ENCODE measurements around the gene MYDGF.
"Not testable (repeated sequence)": the region's sequence is repeated elsewhere in the genome, so short reads cannot be mapped to it uniquely, and the experiment has no call there.

Gene MYDGF

DNA sequence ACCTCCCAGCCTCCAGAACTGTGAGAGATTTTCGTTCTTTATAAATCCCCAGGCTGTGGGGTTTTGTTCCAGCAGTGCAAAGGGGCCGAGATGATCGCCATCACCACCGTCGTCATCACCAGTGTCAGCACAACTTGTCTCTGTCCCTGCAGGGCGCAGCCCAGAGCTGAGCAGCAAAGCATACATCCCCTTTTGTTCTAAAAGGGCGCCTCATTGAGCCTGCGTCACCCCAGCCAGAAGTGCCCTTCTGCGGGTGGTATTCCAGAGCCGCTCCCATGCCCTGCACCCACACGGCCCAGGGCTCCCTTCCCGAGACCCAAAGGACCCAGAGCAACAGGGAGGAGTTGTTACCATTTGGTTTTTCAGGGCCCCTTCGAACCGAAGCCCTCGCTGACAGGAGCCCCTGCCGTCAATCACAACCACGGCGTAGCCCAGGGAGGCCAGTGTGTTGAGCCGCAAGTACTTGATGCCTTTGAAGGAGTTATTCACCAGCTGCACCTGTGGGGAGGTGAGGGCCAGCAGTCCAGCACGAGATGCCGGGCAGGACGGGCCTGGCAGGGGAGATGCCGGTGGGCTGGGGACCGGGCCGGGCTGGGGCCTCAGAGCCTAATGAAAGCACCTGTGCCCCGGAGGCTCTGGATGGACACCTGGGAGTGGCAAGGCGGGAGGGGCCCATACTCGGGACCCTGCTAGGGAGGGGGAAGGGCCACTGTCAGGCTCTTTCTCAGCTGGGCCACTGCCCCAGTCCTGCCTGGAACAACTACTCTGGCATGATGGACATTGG, 14.4 kb upstream of the MYDGF start:
- Histone ChIP-seq H3K9ac (ENCODE audit: low read length) (no peak overlapping the region), H3K36me3 (ENCODE audit: control insufficient read depth, low read depth, low read length) (peaks cover 20% of the 10 kb centered on the region), H3K4me3 (ENCODE audit: low read length) (no peak overlapping the region), H3K4me1 (ENCODE audit: control insufficient read depth, low read depth, low read length) (no peaks in the 10 kb centered on the region), H3K27ac (ENCODE audit: low read length) (no peak overlapping the region), H3K9me3 (ENCODE audit: control insufficient read depth, low read depth, low read length) (no peaks in the 10 kb centered on the region), H3K27me3 (ENCODE audit: control insufficient read depth, insufficient read depth, low read length) (no peaks in the 10 kb centered on the region)

DNA sequence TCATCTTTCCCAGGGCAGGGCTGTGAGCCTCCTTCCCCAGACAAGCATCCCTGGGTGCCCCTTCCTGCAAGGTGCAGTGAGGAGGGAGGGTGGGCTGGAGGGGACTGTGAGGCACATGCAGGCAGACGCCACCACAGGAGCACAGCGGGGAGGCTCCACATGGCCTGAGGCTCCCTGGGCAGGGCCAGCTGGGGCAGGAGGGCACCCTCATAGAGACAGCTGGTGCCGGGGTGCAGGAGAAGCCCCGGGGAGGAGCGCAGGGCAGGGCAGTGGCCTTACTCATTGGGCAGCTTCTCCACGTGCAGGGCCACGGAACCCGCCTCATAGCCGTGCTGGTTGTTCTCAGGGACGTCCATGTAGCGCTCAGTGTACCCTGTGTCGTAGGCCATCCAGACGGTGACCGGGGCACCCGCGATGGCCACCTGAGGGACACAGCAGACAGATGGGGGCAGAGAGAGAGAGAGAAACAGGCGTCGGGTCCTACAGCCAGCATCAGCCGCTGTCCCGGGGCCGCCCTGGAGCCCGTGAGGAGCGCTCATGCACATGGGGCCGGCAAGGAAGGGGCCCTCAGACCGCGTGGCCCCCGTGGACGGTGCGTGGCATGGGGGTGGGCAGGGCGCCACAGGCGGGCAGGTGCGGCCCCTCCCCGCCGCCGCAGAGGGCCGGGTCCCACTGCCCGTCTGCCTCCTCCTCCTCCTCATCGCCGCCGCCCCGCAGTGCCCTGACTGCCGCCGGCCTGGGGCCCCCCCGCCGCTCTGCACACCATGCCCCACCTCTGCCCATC, 12.5 kb upstream of the MYDGF start:
- no peak overlapping the region for H3K27ac ChIP-seq (ENCODE audit: low read length)
- H3K27me3 ChIP-seq (ENCODE audit: control insufficient read depth, insufficient read depth, low read length), result no peaks in the 10 kb centered on the region
- no peak overlapping the region for H3K4me3 ChIP-seq (ENCODE audit: low read length)
- no peaks in the 10 kb centered on the region for H3K9me3 ChIP-seq (ENCODE audit: control insufficient read depth, low read depth, low read length)
- H3K4me1 ChIP-seq (ENCODE audit: control insufficient read depth, low read depth, low read length), result no peaks in the 10 kb centered on the region
- H3K9ac ChIP-seq (ENCODE audit: low read length), result no peak overlapping the region
- H3K36me3 ChIP-seq (ENCODE audit: control insufficient read depth, low read depth, low read length), result peaks cover 15% of the 10 kb centered on the region

DNA sequence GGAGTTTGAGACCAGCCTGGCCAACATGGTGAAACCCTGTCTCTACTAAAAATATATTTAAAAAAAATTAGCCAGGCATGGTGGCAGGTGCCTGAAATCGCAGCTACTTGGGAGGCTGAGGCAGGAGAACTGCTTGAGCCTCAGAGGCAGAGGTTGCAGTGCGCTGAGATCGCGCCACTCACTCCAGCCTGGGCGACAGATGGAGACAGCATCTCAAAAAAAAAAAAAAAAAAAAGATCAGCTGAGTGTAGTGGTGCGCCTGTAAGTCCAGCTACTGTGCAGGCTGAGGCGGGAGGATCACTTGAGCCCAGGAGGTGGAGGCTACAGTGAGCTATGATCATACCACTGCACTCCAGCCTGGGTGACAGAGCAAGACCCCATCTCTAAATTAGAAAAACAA, 9.9 kb upstream of the MYDGF start:
- not testable (repeated sequence) for H3K27ac ChIP-seq (ENCODE audit: low read length); H3K9ac ChIP-seq (ENCODE audit: low read length); H3K27me3 ChIP-seq (ENCODE audit: control insufficient read depth, insufficient read depth, low read length); H3K4me3 ChIP-seq (ENCODE audit: low read length); H3K36me3 ChIP-seq (ENCODE audit: control insufficient read depth, low read depth, low read length); H3K9me3 ChIP-seq (ENCODE audit: control insufficient read depth, low read depth, low read length); H3K4me1 ChIP-seq (ENCODE audit: control insufficient read depth, low read depth, low read length)

DNA sequence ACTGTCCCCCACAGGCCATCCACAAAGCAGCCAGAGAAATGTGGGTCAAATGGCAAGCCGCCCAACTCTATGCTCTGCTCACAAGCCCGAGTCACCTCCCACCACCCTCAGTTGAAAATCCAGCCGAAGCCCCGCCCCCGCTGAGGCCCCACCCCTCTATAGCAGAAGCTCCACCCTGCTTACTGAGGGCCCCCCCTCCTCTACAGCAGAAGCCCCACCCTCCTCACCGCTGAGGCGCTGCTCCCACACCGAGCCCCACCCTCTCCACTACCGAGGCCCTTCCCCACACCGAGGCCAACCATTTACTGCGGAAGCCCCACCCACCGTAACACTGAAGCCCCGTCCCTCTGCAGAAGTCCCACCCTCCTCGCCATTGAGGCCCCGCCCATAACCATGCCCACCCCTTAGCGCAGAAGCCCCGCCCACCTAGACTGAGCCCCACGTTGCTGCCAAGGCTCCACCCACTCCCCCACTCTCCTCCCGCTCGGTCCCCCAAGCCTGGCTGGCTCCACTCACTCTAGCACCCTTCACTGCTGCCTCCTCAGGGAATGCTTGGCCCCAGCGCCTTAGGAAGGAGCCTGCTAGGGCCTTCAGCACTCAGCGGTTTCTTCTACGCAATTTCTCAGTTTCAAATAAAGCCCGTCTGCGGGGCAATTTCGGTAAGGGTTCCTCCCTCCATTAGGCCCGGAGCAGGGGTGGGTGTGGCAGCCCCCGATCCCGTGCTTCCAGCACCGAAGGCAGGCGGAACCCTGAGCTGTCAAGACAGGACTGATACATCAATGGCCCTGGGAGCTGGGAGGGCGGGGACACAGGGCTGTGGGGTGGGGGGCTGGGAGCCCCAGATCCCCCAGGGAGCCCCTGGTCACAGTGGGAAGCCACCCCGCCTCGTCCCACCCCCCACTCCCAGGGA, 9.0 kb upstream of the MYDGF start:
- no peak overlapping the region for H3K9ac ChIP-seq (ENCODE audit: low read length)

DNA sequence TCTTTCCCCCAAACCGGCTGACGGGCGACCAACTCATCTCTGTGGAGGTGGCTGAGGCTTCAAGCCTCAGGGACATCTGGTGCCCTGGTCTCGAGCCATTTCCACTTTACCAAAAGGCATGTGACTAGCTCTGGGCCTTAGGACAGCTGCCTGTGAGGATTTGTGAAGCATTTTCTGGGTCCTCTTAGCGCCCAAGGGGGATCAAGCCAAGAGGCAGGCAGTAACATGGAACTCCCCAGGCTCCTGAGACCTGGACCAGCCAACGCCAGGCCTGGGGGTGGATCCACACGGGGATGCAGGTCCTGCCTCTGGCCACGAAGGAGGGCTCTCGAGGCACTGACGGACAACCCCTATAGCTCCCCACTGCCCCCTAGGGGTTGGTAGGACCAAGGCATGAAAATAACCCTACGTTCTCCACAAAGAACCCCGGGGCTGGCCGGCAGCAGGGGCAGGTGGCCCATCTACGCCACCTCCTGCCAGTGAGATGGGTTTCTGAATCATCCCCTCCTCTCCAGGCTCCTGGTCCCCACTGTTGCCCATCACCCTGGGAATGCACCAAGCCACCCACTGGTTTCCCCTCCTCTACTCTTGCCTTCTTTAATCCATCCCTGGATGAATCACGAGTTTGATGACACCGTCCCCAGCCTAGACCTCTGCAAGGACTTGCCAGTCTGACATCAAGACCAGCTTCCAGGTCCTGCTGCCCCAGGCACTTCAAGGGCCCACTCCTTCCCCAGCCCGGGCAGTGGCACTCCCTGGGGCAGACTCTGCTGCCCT, 7.0 kb upstream of the MYDGF start:
- Histone ChIP-seq H3K27ac (ENCODE audit: low read length) (no peak overlapping the region), H3K36me3 (ENCODE audit: control insufficient read depth, low read depth, low read length) (no peaks in the 10 kb centered on the region), H3K9ac (ENCODE audit: low read length) (no peak overlapping the region)

More for the DNA sequence above, 9.0 kb upstream of the MYDGF start:
- no peak overlapping the region for H3K27ac ChIP-seq (ENCODE audit: low read length)
- H3K9me3 ChIP-seq (ENCODE audit: control insufficient read depth, low read depth, low read length), result no peaks in the 10 kb centered on the region
- H3K4me1 ChIP-seq (ENCODE audit: control insufficient read depth, low read depth, low read length), result peaks cover 3% of the 10 kb centered on the region
- H3K4me3 ChIP-seq (ENCODE audit: low read length), result no peak overlapping the region
- H3K36me3 ChIP-seq (ENCODE audit: control insufficient read depth, low read depth, low read length), result peaks cover 3% of the 10 kb centered on the region
- H3K27me3 ChIP-seq (ENCODE audit: control insufficient read depth, insufficient read depth, low read length), result no peaks in the 10 kb centered on the region

DNA sequence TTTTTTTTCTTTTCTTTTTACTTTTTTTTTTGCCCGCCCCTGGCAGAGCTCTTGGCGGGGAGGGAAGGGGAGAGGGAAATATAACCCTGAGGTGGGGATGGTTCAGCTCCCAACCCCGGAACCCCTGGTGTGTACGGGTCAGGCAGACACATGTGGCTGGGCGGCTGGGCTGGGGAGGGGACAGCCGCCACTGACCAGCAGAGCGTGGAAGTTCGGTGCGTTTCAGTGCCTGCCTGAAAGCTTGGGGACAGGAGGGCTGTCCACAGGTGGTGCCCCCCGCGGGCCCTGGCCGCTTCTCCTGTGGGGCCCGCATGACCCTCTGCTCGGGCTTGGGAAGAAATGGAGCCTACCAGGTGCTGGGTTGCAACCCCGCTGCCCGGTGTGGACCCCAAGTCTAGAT, 5.2 kb upstream of the MYDGF start:
- no peaks in the 10 kb centered on the region for H3K27me3 ChIP-seq (ENCODE audit: control insufficient read depth, insufficient read depth, low read length)
- peaks cover 3% of the 10 kb centered on the region for H3K4me1 ChIP-seq (ENCODE audit: control insufficient read depth, low read depth, low read length)
- H3K9me3 ChIP-seq (ENCODE audit: control insufficient read depth, low read depth, low read length), result no peaks in the 10 kb centered on the region
- H3K9ac ChIP-seq (ENCODE audit: low read length), result no peak overlapping the region
- H3K27ac ChIP-seq (ENCODE audit: low read length), result no peak overlapping the region
- H3K4me3 ChIP-seq (ENCODE audit: low read length), result no peak overlapping the region
- H3K36me3 ChIP-seq (ENCODE audit: control insufficient read depth, low read depth, low read length), result no peaks in the 10 kb centered on the region

More for the DNA sequence above, 7.0 kb upstream of the MYDGF start:
- no peaks in the 10 kb centered on the region for H3K27me3 ChIP-seq (ENCODE audit: control insufficient read depth, insufficient read depth, low read length)
- H3K4me1 ChIP-seq (ENCODE audit: control insufficient read depth, low read depth, low read length), result peaks cover 3% of the 10 kb centered on the region
- no peaks in the 10 kb centered on the region for H3K9me3 ChIP-seq (ENCODE audit: control insufficient read depth, low read depth, low read length)
- no peak overlapping the region for H3K4me3 ChIP-seq (ENCODE audit: low read length)

DNA sequence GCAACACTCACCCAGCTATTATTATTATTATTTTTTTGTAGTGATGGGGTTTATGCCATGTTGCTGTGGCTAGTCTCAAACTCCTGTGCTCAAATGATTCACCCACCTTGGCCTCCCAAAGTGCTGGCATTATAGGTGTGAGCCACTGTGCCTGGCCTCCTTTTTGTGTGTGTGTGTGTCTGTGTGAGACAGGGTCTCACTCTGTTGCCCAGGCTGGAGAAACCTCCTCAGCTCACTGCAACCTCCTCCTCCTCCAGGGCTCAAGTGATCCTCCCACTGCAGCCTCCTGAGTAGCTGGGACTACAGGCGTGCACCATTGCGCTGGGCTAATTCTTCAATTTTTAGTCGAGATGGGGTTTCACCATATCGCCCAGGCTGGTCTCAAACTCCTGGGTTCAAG, 3.6 kb upstream of the MYDGF start:
- H3K27me3 ChIP-seq (ENCODE audit: control insufficient read depth, insufficient read depth, low read length), result no peaks in the 10 kb centered on the region
- H3K9me3 ChIP-seq (ENCODE audit: control insufficient read depth, low read depth, low read length), result no peaks in the 10 kb centered on the region
- no peaks in the 10 kb centered on the region for H3K36me3 ChIP-seq (ENCODE audit: control insufficient read depth, low read depth, low read length)
- no peak overlapping the region for H3K27ac ChIP-seq (ENCODE audit: low read length)
- peaks cover 3% of the 10 kb centered on the region for H3K4me1 ChIP-seq (ENCODE audit: control insufficient read depth, low read depth, low read length)
- no peak overlapping the region for H3K9ac ChIP-seq (ENCODE audit: low read length)
- H3K4me3 ChIP-seq (ENCODE audit: low read length), result no peak overlapping the region

DNA sequence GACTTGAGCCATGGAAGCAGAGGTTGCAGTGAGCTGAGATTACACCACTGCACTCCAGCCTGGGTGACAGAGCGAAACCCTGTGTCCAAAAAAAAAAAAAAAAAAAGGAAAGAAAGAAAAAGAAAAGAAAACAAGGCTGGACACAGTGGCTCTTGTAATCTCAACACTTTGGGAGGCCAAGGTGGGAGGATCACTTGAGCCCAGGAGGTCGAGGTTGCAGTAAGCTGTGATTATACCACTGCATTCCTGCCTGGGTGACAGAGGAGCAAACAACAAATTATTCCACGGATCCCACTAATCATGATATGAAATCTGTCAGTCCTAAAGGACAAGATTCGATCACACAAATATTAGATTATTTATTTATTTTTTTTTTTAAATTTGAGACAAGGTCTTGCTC, 3.1 kb upstream of the MYDGF start:
- no peak overlapping the region for H3K9ac ChIP-seq (ENCODE audit: low read length)
- no peak overlapping the region for H3K27ac ChIP-seq (ENCODE audit: low read length)
- peaks cover 3% of the 10 kb centered on the region for H3K4me1 ChIP-seq (ENCODE audit: control insufficient read depth, low read depth, low read length)
- H3K9me3 ChIP-seq (ENCODE audit: control insufficient read depth, low read depth, low read length), result no peaks in the 10 kb centered on the region
- no peaks in the 10 kb centered on the region for H3K27me3 ChIP-seq (ENCODE audit: control insufficient read depth, insufficient read depth, low read length)
- peaks cover 2% of the 10 kb centered on the region for H3K36me3 ChIP-seq (ENCODE audit: control insufficient read depth, low read depth, low read length)
- no peak overlapping the region for H3K4me3 ChIP-seq (ENCODE audit: low read length)

DNA sequence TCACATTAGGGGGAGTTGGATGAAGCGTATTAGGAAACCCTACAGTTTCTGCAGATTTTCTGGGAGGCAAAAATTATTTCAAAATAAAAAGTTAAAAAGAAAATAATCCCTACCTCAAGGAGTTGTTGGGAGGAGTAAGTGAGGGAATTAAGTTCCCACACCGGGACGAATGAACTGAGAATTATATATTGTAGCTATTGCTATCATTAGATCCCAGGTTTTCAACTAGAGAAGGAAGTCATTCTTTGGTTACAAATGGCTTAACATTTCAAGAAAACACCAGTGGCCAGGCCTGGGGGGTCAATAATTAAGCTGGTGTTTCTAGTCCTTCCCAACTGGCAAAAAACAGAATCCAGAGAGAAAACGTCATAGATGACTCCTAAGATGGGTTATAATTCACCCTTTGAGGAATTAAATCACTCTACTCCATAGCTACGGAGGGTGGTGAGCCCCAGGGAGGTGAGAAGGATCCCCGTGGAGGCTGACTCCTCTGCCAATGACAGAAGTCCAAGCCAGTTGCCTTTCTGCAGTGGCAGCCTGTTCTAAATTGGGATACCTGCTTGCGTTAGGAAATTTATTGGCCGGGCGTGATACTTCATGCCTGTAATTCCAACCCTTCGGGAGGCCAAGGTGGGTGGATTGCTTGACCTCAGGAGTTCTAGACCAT, 1.2 kb upstream of the MYDGF start:
- no peak overlapping the region for H3K4me3 ChIP-seq (ENCODE audit: low read length)
- peaks cover 4% of the 10 kb centered on the region for H3K36me3 ChIP-seq (ENCODE audit: control insufficient read depth, low read depth, low read length)
- no peaks in the 10 kb centered on the region for H3K27me3 ChIP-seq (ENCODE audit: control insufficient read depth, insufficient read depth, low read length)
- no peaks in the 10 kb centered on the region for H3K4me1 ChIP-seq (ENCODE audit: control insufficient read depth, low read depth, low read length)
- no peak overlapping the region for H3K27ac ChIP-seq (ENCODE audit: low read length)
- H3K9ac ChIP-seq (ENCODE audit: low read length), result no peak overlapping the region
- H3K9me3 ChIP-seq (ENCODE audit: control insufficient read depth, low read depth, low read length), result no peaks in the 10 kb centered on the region

DNA sequence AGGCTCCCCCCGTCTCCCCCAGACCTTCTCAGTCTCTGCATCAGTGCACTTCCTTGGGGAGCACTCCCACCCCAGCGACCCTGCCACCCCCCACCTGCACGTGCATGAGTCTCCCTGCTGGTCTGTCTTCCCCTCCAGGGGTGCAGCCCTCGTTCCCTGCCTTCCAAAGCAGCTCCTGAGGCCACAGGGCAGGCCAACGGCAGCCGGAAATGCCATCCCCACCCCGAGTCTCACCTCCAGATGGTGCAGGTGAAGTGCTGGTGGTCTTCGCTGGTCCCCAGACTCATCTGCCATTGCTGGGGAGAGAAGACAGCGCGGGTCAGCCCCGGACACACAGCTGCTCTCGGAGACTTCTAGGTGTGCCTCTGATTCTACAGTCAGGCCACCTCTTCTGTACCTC, 5.5 kb downstream of the MYDGF start:
- Histone ChIP-seq H3K9me3 (ENCODE audit: control insufficient read depth, low read depth, low read length) (no peaks in the 10 kb centered on the region), H3K27ac (ENCODE audit: low read length) (no peak overlapping the region), H3K36me3 (ENCODE audit: control insufficient read depth, low read depth, low read length) (peaks cover 9% of the 10 kb centered on the region), H3K4me3 (ENCODE audit: low read length) (no peak overlapping the region), H3K27me3 (ENCODE audit: control insufficient read depth, insufficient read depth, low read length) (no peaks in the 10 kb centered on the region), H3K9ac (ENCODE audit: low read length) (no peak overlapping the region), H3K4me1 (ENCODE audit: control insufficient read depth, low read depth, low read length) (no peaks in the 10 kb centered on the region)
